Measurements from ENCODE around the gene BCL2. TPM values are rescaled to one million over a fixed set of nuclear protein-coding genes. Genes with fewer than 3 reads are reported as not detected.

BCL2 gene
- polyA plus RNA-seq, 1 donor: 16.0 TPM

GRCh38 chr18:63155169-63155852 is 164.3 kb downstream of the BCL2 start:
- DNase-seq: no peak

- no peak for DNase-seq
Measured at GRCh38 chr18:63154350-63155152, 165.0 kb downstream of the BCL2 start.

GRCh38 chr18:63152791-63153190 is 166.8 kb downstream of the BCL2 start:
- no peak for DNase-seq

- DNase-seq: no peak
Measured at GRCh38 chr18:63152096-63152495, 167.5 kb downstream of the BCL2 start.

GRCh38 chr18:63151539-63151938 is 168.0 kb downstream of the BCL2 start:
- DNase-seq: no peak

- no peak for DNase-seq
Measured at GRCh38 chr18:63150942-63151421, 168.6 kb downstream of the BCL2 start.

- DNase-seq: no peak
Measured at GRCh38 chr18:63150326-63150725, 169.2 kb downstream of the BCL2 start.

- DNase-seq: no peak
Measured at GRCh38 chr18:63149302-63149587, 170.3 kb downstream of the BCL2 start.

- no peak for DNase-seq
Measured at GRCh38 chr18:63148449-63149301, 170.9 kb downstream of the BCL2 start.

GRCh38 chr18:63147973-63148372 is 171.6 kb downstream of the BCL2 start:
- DNase-seq: no peak

- DNase-seq: no peak
Measured at GRCh38 chr18:63146828-63147409, 172.7 kb downstream of the BCL2 start.

- DNase-seq: peak; percentile 71
Measured at GRCh38 chr18:63145851-63146555, 173.6 kb downstream of the BCL2 start.

GRCh38 chr18:63145166-63145850 is 174.3 kb downstream of the BCL2 start:
- no peak for DNase-seq

- no peak for DNase-seq
Measured at GRCh38 chr18:63144748-63145147, 174.8 kb downstream of the BCL2 start.

GRCh38 chr18:63143330-63143771 is 176.2 kb downstream of the BCL2 start:
- no peak for DNase-seq

- no peak for DNase-seq
Measured at GRCh38 chr18:63142594-63143225, 176.9 kb downstream of the BCL2 start.

- DNase-seq: no peak
Measured at GRCh38 chr18:63141778-63142176, 177.8 kb downstream of the BCL2 start.

- DNase-seq: no peak
Measured at GRCh38 chr18:63140997-63141777, 178.4 kb downstream of the BCL2 start.

- DNase-seq: no peak
Measured at GRCh38 chr18:63140038-63140450, 179.5 kb downstream of the BCL2 start.
